ENCODE data around the gene TMEM18. TPM values are rescaled to one million over a fixed set of nuclear protein-coding genes. Genes with fewer than 3 reads are reported as not detected.

TMEM18 gene
- total RNA-seq, 1 experiment from 2014 or later = 30.7 TPM

DNA sequence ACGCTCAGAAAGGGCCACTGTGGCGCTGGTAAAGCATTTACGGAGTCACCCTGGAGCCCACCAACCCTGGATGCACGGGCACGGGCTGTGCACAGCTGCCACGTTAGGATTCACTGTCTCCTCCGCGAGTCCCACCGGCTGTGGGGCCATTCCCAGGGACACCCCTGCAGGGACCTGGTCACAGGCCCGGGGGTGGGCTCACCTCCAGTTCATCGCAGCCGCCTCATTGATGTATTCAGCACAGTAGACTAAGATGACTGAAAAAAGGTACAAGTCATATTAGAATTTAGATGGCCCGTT lies 4.7 kb downstream of the TMEM18 start:
- no peaks in the 10 kb centered on the region for H3K4me1 ChIP-seq (ENCODE audit: insufficient read depth, low read length)
- DNase-seq = no peak
- no peak overlapping the region for H3K27ac ChIP-seq (ENCODE audit: insufficient read length, low read depth, low read length)
- no peak overlapping the region for H3K23ac ChIP-seq (ENCODE audit: insufficient read length, low read depth, low read length)
- TF ChIP-seq, protein P1, sequence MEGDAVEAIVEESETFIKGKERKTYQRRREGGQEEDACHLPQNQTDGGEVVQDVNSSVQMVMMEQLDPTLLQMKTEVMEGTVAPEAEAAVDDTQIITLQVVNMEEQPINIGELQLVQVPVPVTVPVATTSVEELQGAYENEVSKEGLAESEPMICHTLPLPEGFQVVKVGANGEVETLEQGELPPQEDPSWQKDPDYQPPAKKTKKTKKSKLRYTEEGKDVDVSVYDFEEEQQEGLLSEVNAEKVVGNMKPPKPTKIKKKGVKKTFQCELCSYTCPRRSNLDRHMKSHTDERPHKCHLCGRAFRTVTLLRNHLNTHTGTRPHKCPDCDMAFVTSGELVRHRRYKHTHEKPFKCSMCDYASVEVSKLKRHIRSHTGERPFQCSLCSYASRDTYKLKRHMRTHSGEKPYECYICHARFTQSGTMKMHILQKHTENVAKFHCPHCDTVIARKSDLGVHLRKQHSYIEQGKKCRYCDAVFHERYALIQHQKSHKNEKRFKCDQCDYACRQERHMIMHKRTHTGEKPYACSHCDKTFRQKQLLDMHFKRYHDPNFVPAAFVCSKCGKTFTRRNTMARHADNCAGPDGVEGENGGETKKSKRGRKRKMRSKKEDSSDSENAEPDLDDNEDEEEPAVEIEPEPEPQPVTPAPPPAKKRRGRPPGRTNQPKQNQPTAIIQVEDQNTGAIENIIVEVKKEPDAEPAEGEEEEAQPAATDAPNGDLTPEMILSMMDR (conservative IDR thresholded peaks at IDR 0.05) = no peak
- H2BK5ac ChIP-seq (ENCODE audit: insufficient read length, low read length) = no peak overlapping the region
- H2BK15ac ChIP-seq (ENCODE audit: low read depth, low read length) = no peak overlapping the region
- peaks cover 3% of the 10 kb centered on the region for H3K79me1 ChIP-seq (ENCODE audit: insufficient read depth, low read depth, low read length, poor library complexity, severe bottlenecking)
- no peak overlapping the region for H2BK120ac ChIP-seq (ENCODE audit: low read depth, low read length, poor library complexity, severe bottlenecking)
- H2BK20ac ChIP-seq (ENCODE audit: low read depth, low read length, poor library complexity, severe bottlenecking) = no peak overlapping the region
- no peak overlapping the region for H3K18ac ChIP-seq (ENCODE audit: insufficient read length, low read depth, low read length)
- peaks cover 4% of the 10 kb centered on the region; the same call in 1 of the 2 replicates for H3K79me2 ChIP-seq (ENCODE audit: insufficient read depth, low read length)
- no peaks in the 10 kb centered on the region for H3K9me3 ChIP-seq (ENCODE audit: control insufficient read depth, low read depth, low read length)
- H3K9ac ChIP-seq (ENCODE audit: extremely low read depth, insufficient read length, low read length) = no peak overlapping the region
- no peaks in the 10 kb centered on the region; the same call in 1 of the 2 replicates for H3K27me3 Mint-ChIP-seq (ENCODE audit: low read depth)
- no peak overlapping the region for H2AK5ac ChIP-seq (ENCODE audit: insufficient read length, low read length)
- no peak overlapping the region for H4K5ac ChIP-seq (ENCODE audit: insufficient read length, low read depth, low read length)
- H3K14ac ChIP-seq (ENCODE audit: insufficient read depth, low read length) = no peak overlapping the region
- H3K4me1 Mint-ChIP-seq = peaks cover 25 to 27% of the 10 kb centered on the region in 2 experiments
- H3K23me2 ChIP-seq (ENCODE audit: insufficient read length, low read depth, low read length, poor library complexity, severe bottlenecking) = peaks cover 6% of the 10 kb centered on the region
- H4K20me1 ChIP-seq (ENCODE audit: control insufficient read depth, insufficient read depth, insufficient read length) = no peaks in the 10 kb centered on the region
- H4K8ac ChIP-seq (replicated peaks; ENCODE audit: insufficient read length, low read depth, low read length) = no peak overlapping the region
- peaks cover 30 to 54% (median 51%) of the 10 kb centered on the region in 3 experiments for H3K36me3 Mint-ChIP-seq (ENCODE audit: insufficient read depth in 1 of 3, low read depth in 3 of 3)
- H2AFZ ChIP-seq (ENCODE audit: low read length) = no peak overlapping the region
- no peak overlapping the region for H3K4me2 ChIP-seq (ENCODE audit: insufficient read depth, insufficient read length, low read length)
- H2BK12ac ChIP-seq (ENCODE audit: insufficient read length, low read depth, low read length) = no peak overlapping the region
- H3K27ac Mint-ChIP-seq = no peak overlapping the region
- no peak overlapping the region for H3K4ac ChIP-seq (ENCODE audit: low read depth, low read length)
- H4K91ac ChIP-seq (ENCODE audit: insufficient read length, low read depth, low read length) = no peak overlapping the region
- no peaks in the 10 kb centered on the region for H3K27me3 ChIP-seq (ENCODE audit: insufficient read depth, low read length)
- H3T11ph ChIP-seq (ENCODE audit: low read length) = no peak overlapping the region
- H3K9me3 Mint-ChIP-seq = no peaks in the 10 kb centered on the region; a peak in 1 of 5 replicates
- no peak overlapping the region for H3K56ac ChIP-seq (ENCODE audit: insufficient read length, low read depth, low read length)
- H3K4me3 Mint-ChIP-seq = no peak overlapping the region
- no CpG with 5 or more reads among the region's 13 CpGs for whole genome bisulfite sequencing (ENCODE audit: extremely low coverage, insufficient read length, low lambda C conversion rate)
